ENCODE measurements around the gene DAP.

DAP gene

DNA sequence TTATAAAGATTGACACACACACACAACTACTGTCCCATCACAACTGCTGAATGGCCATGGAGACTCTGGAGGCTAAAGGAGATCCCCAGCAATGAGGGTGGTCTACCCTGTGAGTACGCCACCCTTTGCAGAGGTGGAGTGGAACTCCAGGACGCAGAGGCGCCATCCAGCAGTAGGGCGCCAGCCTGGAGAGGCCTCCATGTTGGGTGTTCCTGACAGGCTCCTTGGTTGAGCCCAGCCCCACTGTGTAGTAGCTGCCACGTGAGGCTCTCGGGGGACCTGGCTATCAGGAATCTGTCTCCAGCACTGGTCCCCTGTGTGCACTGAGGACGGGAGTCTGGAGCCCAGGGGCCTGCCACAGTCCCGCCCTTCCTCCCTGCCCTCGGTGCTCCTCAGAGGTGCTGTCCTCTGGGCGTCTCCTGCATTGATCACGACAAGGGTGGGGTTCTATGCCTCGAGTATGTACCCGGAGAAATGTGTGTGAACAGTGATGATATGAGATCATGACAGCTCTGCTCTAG is 72.3 kb downstream of the DAP start:
- no peak for DNase-seq

DNA sequence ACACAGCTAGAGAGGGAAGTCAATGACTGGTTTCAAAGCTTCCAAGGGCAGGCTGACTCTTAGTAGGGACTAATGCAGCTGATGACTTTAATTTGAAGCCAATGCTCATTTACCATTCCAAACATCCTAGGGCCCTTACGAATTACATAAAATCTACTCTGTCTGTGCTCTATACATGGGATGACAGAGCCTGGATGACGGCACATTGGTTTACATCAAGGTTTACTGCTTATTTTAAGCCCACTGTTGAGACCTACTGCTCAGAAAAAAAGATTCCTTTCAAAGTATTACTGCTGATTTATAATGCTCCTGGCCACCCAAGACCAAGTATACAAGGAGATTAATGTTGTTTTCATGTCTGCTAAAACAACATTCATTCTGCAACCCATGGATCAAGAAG is 74.1 kb downstream of the DAP start:
- DNase-seq = no peak

DNA sequence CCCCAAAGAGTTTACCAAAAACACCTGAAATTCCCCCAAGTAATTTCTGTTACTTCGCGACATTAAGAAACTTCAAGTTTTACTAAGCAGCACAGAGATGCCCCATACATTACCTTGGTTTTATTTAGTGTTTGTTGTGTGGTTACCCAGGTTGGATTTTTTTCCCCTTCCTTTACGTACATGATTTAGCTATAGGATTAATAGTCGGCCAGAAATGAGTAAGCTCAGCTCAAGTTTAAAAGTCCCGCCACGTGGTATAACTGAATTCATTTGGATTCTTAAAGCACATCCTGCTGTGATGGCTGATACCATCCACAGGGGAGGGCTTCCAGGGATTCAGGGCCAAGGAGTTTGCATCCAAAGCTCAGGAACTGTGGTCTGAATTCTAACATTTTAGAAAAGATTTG is 75.9 kb downstream of the DAP start:
- DNase-seq = no peak

DNA sequence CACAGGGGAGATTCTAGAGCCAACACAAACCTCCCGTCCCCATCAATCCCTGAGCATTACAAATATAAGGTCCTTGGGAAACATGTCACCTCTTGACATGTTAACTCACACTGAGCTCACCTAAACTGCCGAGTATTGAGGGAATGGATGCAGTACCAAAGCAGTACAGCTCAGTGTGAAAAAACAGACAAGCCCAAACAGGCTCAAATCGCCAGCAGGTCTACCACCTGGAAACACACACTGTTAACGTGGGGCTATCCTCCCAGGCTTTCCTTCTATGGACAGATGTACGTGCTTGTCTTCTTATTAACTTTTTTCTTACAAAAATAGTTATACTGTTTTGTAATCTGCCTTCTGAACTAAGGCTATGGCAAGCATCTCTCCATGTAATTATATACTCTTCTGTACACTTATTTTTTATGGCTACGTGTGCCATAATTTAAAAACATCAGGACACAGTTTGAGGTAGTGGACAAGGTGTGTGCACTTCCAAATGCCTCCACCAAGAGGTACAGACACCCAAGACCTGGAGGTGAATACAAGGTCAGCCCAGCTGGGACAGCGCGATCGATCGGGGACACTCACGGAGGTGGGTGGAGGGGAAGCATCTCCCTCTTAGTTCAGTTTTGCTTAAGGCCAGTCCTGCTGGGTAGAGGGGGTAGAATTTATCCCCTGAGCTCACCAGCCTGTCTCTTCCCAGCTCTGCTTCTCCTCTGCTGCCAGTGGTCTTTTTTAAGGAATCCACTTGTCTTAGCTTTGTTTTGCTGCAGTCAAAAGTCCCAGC is 76.5 kb downstream of the DAP start:
- DNase-seq = no peak

DNA sequence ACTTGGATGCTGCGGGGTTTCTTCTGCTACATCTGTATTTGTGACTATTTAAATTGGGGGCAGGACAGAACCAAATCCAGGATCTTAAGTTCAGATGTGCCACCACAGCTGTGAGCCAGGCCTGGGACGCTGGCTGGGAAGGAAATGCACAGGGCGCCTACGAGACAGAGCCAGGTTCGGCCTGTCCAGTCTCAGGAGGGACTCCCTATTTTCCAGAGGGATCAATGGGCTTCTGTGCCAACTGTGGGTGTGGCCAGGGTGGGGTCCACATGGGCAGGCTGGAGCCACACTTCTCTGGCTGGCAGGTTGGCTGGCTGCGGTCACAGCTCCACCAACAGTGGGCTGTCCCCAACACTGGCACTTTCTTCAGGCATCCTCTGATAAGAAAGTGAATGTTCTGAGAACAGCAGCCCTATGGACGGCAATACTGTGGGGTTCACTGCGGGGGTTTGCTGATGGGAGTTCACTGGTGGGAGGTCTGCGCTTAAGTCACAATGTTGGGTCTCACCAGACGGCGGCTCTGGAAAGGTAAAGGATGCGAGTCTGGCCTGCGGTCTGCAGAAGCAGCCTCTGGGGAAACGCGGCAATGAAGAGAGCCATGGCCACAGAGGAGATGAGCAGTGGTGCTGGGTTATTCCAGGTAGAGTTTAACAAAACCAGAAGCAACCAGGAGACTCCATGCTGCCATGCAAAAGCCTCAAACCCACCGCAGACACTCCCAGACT is 78.1 kb downstream of the DAP start:
- DNase-seq = no peak

DNA sequence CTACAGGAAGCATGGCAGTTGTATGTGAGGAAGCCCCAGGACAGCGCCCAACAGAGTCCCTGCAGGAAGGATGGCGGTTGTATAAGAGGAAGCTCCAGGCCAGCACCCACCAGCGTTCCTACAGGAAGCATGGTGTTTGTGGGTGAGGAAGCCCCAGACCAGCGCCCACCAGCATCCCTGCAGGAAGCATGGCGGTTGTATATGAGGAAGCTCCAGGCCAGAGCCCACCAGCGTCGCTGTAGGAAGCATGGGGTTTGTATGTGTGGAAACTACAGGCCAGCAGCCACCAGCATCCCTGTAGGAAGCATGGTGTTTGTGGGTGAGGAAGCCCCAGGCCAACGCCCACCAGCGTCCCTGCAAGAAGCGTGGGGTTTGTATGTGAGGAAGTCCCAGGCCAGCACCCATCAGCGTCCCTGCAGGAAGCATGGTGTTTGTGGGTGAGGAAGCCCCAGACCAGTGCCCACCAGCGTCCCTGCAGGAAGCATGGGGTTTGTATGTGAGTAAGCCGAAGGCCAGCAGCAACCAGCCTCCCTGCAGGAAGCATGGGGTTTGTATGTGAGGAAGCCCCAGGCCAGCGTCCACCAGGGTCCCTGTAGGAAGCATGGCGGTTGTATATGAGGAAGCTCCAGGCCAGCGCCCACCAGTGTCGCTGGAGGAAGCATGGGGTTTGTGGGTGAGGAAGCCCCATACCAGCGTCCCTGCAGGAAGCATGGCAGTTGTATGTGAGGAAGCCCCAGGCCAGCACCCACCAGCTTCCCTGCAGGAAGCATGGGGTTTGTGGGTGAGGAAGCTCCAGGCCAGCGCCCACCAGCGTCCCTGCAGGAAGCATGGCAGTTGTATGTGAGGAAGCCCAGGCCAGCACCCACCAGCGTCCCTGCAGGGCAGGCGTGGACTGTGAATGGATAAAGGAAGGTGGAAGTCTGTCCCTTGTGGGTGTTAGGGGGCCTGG is 79.0 kb downstream of the DAP start:
- no peak for DNase-seq

DNA sequence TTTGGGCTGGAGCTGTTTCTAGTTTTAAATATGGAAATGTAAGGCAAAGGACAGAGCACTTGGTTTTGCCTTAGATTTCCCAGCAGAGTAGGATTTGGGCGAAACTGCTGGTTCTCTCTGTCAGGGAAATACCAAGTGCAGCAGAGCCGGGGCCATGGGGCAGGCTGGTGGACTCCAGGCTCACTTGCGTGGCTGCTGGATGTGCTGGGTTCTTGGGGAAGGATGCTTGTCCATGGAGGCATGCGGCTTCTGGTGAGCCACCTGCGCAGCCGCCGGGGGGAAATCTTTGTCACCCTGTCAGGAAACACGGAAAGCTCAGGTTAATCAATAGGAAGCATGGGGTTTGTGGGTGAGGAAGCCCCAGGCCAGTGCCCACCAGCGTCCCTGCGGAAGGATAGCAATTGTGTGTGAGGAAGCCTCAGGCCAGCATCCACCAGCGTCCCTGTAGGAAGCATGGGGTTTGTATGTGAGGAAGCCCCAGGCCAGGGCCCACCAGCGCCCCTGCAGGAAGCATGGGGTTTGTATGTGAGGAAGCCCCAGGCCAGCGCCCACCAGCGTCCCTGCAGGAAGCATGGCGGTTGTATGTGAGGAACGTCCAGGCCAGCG is 80.1 kb downstream of the DAP start:
- no peak for DNase-seq

DNA sequence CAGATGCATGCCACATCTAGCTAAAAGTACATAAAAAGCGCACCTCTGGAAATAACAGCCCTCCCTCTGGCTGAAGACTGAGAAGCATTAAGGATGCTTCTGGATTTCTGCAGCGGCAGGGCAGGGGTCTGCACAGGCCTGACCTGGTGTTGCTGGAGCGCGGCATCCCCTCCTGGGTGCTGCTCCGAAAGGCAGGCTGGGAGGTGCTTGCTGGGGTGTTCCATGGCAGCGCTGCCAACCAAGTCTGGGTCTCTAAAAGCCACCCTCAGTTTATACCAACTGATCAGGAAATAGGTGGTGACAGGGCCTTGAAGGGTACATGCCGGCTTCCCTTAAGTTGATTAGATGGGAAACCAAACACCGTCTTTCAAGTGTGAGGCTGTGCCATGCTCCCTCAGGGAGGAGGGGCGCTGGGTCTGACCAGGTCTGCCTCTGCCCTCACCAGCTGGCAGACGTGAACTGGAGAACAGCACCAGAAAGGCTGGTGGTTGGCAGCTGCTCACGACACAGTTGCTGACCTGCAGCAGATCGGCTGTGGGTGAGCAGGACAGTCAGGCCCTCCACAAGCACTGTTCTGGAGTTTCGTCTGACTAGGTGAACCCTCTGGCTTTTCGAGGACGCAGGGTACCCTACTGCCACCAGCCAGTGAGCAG is 81.6 kb downstream of the DAP start:
- DNase-seq = no peak

DNA sequence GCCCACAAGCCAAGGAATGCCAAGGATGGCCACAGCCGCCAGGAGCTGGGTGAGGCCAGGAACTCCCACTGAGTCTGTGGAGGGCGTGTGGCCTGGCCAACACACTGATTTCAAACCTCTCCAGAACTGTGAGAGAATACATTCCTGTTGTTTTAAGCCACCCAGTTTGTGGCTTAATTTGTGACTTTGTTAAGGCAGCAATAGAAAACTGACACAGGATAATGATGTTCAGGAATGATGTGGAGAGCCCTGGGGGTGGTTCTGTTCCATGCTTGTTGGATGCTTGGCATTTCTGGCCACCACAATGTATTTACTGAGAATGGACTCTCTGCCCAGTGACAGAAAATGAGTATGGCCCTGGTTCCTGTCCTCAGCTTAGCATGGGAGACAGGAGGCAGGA is 82.8 kb downstream of the DAP start:
- DNase-seq = no peak

DNA sequence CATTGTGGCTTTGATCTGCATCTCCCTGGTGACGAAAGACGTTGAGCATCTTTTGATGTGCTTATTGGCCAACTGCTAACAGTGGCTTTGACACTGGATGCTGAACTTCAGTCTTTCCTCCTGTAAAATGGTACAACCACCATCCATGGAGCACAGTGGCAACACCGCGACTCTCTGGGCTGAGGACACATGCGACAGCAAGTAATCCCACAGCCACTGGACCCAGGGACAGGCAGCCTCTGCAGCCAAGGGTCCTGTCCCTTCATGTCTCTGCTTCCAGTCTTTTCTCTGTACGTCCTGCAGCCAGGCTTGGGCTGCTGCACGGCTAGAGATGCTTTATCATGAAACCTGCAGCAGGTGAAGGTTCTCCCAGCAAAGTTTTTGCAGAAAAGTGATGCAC is 83.5 kb downstream of the DAP start:
- no peak for DNase-seq

DNA sequence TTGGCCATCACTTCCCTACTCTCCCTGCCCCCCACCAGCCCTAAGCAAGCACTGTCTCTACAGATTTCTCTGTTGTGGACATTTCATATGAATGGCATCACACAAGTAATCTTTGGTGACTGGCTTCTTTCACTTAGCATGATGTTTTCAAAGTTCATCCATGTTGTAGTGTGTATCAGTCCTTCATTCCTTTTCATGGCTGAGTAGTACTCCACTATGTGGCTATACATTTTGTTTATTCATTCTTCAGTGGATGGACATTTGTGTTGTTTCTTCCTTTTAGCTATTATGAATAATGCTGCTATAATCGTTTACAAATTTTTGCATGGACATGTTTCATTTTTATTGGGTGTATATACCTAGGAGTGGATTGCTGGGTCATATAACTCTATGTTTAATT is 84.1 kb downstream of the DAP start:
- no peak for DNase-seq

DNA sequence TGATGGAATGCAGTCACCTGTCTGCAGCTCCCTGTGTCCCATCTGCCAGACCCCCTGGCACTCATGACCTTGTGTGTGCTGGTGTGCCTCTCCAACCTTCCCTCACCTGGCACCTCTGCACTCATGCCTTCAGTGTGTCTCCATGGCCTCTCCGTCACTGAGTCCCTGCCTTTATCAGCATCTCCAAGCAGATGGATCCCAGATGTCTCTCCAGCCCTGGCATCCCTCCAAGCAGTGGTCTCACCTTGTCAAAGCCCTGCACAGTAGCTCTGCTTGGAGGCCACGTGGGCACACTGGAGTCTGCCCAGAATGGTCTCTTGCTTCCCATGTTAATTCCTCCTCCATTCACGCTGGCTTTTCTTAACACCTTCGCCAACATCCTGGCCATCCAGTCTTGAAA is 84.8 kb downstream of the DAP start:
- no peak for DNase-seq

DNA sequence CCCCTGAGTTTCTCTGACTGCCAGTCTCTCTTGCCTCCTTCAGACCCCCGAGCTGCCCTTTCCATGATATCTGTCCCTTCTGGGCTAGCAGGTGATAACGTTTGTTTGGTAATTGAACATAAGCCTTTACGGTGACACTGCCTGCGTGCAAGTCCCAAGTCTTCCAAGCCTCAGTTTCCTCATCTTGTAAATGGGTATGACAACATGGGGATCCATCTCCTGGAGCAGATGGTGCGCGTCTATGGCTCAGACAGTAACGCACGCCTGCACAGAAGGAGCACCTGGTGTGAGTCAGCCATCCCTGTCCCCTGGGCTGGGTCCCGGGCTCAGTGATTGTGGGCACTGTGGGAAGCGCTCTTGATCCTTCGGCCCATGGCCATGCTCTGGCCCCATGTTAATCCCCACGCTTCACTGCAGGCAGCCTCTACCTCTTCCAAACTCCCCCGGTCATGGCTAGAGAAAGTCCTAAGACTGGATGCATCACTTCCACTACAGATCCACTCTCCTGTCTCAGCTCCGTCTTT is 85.8 kb downstream of the DAP start:
- DNase-seq = no peak

DNA sequence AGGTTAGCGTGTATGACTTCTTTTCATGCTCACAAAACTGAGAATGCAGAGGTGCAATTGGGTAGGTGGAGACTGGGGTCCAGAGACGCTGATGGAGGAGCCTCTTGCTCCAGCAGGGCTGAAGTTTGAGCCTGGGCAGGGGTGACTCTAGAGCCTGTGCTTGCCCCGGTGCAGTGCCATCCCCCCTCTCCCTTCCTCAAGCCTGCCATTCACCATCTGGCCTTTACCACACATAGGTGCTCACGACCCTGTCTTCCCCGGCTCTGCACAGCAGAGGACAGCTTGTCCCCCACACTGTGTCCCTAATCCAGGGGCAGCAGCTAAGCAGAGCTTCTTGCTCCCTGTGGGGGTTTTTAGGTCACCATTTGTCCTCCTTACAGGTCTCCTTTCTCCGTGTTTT is 86.5 kb downstream of the DAP start:
- no peak for DNase-seq

DNA sequence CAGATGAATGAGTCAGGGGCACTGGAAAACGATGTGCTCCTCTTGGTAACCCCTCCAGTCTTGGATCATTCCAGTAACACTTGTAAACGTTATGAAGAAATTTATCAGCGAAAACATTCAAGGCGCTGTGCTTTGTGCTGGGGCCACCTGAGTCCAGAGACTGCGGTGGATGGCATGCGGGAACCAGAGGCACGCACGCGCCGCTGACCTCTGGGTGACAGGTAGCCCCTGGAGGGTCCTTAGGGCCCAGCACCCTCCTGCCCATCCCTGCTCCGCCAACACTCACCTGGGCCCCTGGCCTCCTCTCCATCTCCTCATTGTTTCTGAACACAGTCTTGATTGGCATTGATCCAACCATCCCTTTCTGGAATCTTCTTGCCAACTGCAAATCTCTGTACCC is 86.9 kb downstream of the DAP start:
- no peak for DNase-seq

DNA sequence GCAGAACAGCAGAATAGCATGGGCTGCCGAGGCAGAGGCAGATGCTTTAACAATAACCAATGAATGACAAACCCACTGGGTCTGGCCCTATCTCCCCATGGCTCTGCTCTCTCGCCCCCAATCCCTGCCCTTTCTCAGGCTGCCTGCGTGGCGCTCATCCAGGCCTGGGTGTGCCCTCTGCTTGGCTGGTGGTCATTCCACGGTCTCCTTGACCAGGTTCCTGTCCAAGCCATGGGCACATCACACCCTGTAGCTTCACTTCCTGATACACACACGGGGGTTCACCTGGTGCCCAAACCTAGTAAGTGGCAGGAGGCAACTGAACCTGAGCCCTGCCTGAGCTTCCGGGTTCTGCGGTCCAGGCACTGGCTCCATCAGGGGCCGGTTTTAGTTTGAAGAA is 87.6 kb downstream of the DAP start:
- no peak for DNase-seq

DNA sequence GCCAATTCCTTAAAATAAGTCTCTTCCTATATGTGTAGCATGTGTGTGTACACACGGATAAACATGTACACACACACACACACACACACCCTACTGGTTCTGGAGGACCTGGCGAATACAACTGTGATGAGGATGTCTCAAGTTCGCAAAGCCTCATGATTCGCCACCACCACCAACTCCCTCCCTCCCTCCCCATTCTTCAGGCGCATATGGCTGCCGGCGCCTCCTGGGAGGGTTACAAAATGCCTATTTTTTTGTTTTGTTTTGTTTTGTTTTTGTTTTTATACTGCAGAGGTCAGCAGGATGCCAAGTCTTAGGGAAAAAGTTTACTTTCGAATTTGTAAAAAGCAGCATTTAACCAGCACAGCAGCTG is 88.0 kb downstream of the DAP start:
- no peak for DNase-seq

DNA sequence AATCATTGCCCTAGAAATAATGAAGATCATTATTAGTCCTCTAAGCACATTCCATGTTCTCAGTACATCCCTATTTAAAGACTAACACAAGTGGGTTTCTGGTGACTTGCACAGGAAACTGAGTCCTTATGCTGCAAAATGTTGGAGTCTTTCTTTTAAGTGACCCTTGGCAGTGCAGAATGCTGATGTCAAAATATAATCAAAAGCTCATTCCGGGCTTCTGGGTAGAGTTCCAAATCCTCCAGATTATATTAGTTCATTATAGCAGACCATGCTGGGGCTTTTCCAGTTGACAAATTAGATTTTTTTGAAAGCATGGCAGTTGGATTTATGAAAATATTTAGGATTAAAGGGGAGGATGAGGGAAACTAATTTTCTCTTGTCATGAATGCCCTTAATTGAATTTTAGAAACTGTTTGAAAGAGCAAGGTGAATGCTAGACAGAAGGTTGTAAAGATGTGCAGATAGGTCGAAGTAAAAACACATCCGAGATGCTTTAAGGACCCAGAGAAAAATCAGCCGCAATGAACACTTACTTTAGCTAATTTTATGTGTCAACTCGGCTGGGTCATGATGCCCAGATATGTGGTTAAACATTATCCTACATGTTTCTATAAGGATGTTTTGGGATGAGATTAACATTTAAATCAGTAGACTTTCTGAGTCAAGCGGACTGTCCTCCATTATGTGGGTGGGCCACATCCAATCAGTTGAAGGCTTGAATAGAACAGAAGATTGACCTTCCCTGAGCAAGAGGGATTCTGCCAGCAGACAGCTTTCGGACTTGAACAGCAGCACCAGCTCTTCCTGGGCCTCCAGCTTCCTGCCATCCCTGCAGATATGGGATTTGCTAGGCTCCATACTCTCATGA is 88.7 kb downstream of the DAP start:
- DNase-seq = no peak

DNA sequence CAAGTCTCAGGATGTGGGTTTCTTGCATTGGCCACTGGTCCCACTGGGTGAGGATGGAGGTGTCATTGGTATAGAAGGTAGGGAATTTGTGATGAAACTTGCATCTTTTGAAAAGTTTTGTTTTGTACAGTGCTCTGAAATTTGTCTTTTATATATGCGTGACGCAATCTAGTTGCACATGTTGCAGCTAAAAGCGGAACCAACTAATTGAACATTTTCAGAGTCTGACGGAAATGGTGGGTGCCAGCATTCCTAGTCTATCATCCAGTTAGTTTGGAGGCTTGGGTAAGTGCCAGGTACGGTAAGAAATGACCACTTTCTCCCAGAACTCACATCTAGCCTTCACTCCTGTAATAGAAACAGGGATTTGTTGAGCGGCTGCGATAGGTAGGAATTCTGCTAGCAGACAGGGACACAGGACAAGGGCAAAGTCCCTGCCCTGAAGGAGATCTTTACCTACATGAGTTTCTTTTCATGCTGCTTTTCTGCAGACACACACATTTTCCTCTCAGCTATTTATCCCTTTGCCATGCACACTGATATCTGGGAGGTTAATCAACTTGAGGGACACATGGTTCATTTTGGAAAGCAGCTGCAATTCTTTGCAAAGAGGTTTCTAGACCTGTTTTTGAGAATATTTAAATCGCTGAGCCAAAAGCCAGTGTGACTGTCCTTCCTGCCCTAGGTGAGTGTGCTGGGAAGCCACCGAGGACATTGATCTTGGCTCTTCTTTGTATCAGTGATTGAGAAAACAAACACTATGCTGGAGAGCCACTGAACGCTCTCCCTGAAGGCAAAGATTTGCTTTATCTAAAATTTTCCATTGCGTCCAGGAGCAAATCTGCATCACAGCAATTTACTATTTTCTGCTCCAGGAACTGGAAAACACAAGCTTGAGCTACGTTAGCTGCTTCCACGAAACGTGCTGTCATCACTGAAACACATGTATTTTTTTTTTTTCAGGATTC is 89.7 kb downstream of the DAP start:
- DNase-seq = no peak

DNA sequence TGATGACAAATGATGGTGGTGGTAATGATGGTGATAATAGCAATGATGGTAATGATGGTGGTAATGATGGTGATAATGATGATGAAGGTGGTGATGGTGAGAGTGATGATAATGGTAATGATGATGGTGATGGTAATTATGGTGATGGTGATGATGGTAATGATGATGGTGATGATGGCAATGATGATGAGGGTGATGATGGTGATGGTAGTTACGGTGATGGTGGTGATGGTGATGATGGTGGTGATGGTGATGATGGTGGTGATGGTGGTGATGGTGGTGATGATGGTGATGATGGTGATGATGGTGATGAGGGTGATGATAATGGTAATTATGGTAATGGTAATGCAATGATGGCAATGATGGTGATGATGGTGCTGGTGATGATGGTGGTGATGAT is 91.1 kb downstream of the DAP start:
- no peak for DNase-seq

All from activated CD4-positive, alpha-beta T cell treated with anti-CD3 and anti-CD28 coated beads for 48 hours (primary cell).